Esophagus muscularis mucosa (tissue), 3 donors: Measurements from ENCODE around the gene IGLL5.
"Not testable (repeated sequence)": the region's sequence is repeated elsewhere in the genome, so short reads cannot be mapped to it uniquely, and the experiment has no call there.

Source experiments
- CTCF ChIP-seq, 3 experiments: fragments of 200-600 bp in 2 of 3; fragments of 450-650 bp in 1 of 3; sonication (generic) in 2 of 3; IDR thresholded peaks; one replicate each; pipeline ENCODE4 v1.5.1; 2017 to 2019; ENCODE audit warnings: antibody characterized with exemption in 3 of 3, mild to moderate bottlenecking in 2 of 3, moderate library complexity in 1 of 3
- POLR2A ChIP-seq: fragments of 450-650 bp; IDR thresholded peaks from one replicate; pipeline ENCODE4 v1.6.1; 2017; ENCODE audit warnings: antibody characterized with exemption, moderate library complexity, mild to moderate bottlenecking, low read depth
- POLR2AphosphoS5 ChIP-seq, 2 donors: sonication (generic); formaldehyde crosslinking; IDR thresholded peaks; one replicate each; pipeline ENCODE4 v1.6.1; 2017; ENCODE audit warnings: antibody characterized with exemption in 2 of 2

GRCh38 chr22:22900527-22901205 lies 13.1 kb downstream of the IGLL5 start:
- TF ChIP-seq CTCF (IDR thresholded peaks at IDR 0.05); POLR2A; POLR2AphosphoS5 (IDR thresholded peaks at IDR 0.05): not testable (repeated sequence)
